IMR-90 (cell line): ENCODE data around the gene EPHA2. TPM values are rescaled to one million over a fixed set of nuclear protein-coding genes. Genes with fewer than 3 reads are reported as not detected.

Source experiments
- ATAC-seq: fragments of 200-7000 bp; cut with Tn5 transposase; 2 replicates; pipeline ENCODE4 v1.9.1; 2020; ENCODE audit warnings: low read depth, mild to moderate bottlenecking, moderate library complexity
- BruUV-seq: library from RNA; stranded (reverse); fragments of 400-500 nt; replicated peaks from 2 replicates; lab custom pipeline; 2021; lab: Mats Ljungman, UMichigan
- CTCF ChIA-PET: fragments of 300-600 bp; formaldehyde crosslinking; extraction: SDS; loops from one replicate; lab custom pipeline; 2021; ENCODE audit warnings: antibody characterized with exemption; lab: Yijun Ruan, JAX
- POLR2A ChIA-PET: fragments of 300-600 bp; sonication (Branson Sonifier 250); formaldehyde crosslinking; loops from one replicate; lab custom pipeline; 2022; ENCODE audit warnings: antibody characterized with exemption; ENCODE audit not compliant: unreplicated experiment; lab: Charles Lee
- DNase-seq: peaks from one replicate; pipeline ENCODE4 v3.0.0; 2013
- H2AFZ ChIP-seq: replicated peaks from 2 replicates; pipeline ENCODE3; 2013; ENCODE audit warnings: low read length, mild to moderate bottlenecking; ENCODE audit not compliant: poor library complexity
- H2AK5ac ChIP-seq: 2 replicates; pipeline ENCODE4 v1.6.1; 2013; ENCODE audit warnings: low read depth, low read length, inconsistent platforms
- H2AK9ac ChIP-seq: replicated peaks from 2 replicates; pipeline ENCODE3; 2013; ENCODE audit warnings: mild to moderate bottlenecking, low read depth, low read length, moderate library complexity; ENCODE audit not compliant: poor library complexity
- H2BK120ac ChIP-seq: 2 replicates; pipeline ENCODE4 v1.6.1; 2013; ENCODE audit warnings: low read depth, low read length, inconsistent platforms
- H2BK15ac ChIP-seq: 3 replicates; pipeline ENCODE4 v1.6.1; 2013; ENCODE audit warnings: low read depth, low read length, inconsistent platforms
- H2BK20ac ChIP-seq: 2 replicates; pipeline ENCODE4 v1.6.1; 2013; ENCODE audit warnings: low read depth, mild to moderate bottlenecking, inconsistent platforms, low read length, moderate library complexity
- H2BK5ac ChIP-seq: 2 replicates; pipeline ENCODE4 v1.6.1; 2013; ENCODE audit warnings: mild to moderate bottlenecking, low read depth, low read length, inconsistent platforms; ENCODE audit not compliant: poor library complexity, severe bottlenecking
- H3K14ac ChIP-seq: replicated peaks from 2 replicates; pipeline ENCODE4 v1.6.1; 2013; ENCODE audit warnings: low read depth, low read length, inconsistent platforms
- H3K18ac ChIP-seq: 2 replicates; pipeline ENCODE4 v1.6.1; 2013; ENCODE audit warnings: low read depth, low read length, control low read depth
- H3K23ac ChIP-seq: 2 replicates; pipeline ENCODE4 v1.6.1; 2013; ENCODE audit warnings: low read depth, low read length, inconsistent platforms
- H3K27ac ChIP-seq: 2 replicates; pipeline ENCODE4 v1.5.1; 2013; ENCODE audit warnings: mild to moderate bottlenecking, control low read depth, low read length; ENCODE audit not compliant: insufficient read depth
- H3K27me3 ChIP-seq: 2 replicates; pipeline ENCODE4 v1.6.1; 2013; ENCODE audit warnings: low read length; ENCODE audit not compliant: control insufficient read depth, insufficient read depth
- H3K36me3 ChIP-seq: 2 replicates; pipeline ENCODE4 v1.6.1; 2013; ENCODE audit warnings: low read length, mixed read lengths; ENCODE audit not compliant: control insufficient read depth, insufficient read depth
- H3K4ac ChIP-seq: 2 replicates; pipeline ENCODE4 v1.6.1; 2013; ENCODE audit warnings: low read depth, low read length, inconsistent platforms
- H3K4me1 ChIP-seq: 2 replicates; pipeline ENCODE4 v1.6.1; 2013; ENCODE audit warnings: low read length, mixed read lengths; ENCODE audit not compliant: control insufficient read depth, insufficient read depth
- H3K4me2 ChIP-seq: 2 replicates; pipeline ENCODE4 v1.6.1; 2013; ENCODE audit warnings: low read depth, mild to moderate bottlenecking, control low read depth, low read length, moderate library complexity
- H3K4me3 ChIP-seq: 2 replicates; pipeline ENCODE4 v1.5.1; 2013; ENCODE audit warnings: low read depth, mild to moderate bottlenecking, control low read depth, low read length, moderate library complexity; ENCODE audit not compliant: insufficient read depth
- H3K56ac ChIP-seq: 2 replicates; pipeline ENCODE4 v1.6.1; 2013; ENCODE audit warnings: low read length, inconsistent platforms; ENCODE audit not compliant: insufficient read depth; ENCODE audit errors: extremely low read depth
- H3K79me1 ChIP-seq, 2 experiments: 2 replicates each; pipeline ENCODE4 v1.6.1; 2013; ENCODE audit warnings: low read length in 2 of 2, inconsistent platforms in 1 of 2, low read depth in 1 of 2
- H3K9ac ChIP-seq: 2 replicates; pipeline ENCODE4 v1.6.1; 2013; ENCODE audit warnings: low read depth, low read length, control low read depth
- H3K9me1 ChIP-seq: 2 replicates; pipeline ENCODE4 v1.6.1; 2013; ENCODE audit warnings: low read length, inconsistent platforms; ENCODE audit not compliant: insufficient read depth
- H3K9me3 ChIP-seq: 2 replicates; pipeline ENCODE4 v1.6.1; 2013; ENCODE audit warnings: low read length; ENCODE audit not compliant: control insufficient read depth, insufficient read depth
- H4K20me1 ChIP-seq: 2 replicates; pipeline ENCODE4 v1.6.1; 2013; ENCODE audit warnings: low read length, inconsistent platforms; ENCODE audit not compliant: insufficient read depth
- H4K5ac ChIP-seq: 2 replicates; pipeline ENCODE4 v1.6.1; 2013; ENCODE audit warnings: mild to moderate bottlenecking, low read depth, low read length, control low read depth
- H4K8ac ChIP-seq, 2 experiments: 2 replicates each; pipeline ENCODE4 v1.6.1; 2013; ENCODE audit warnings: low read depth in 2 of 2, low read length in 2 of 2, control low read depth in 1 of 2, inconsistent platforms in 1 of 2
- H4K91ac ChIP-seq: 2 replicates; pipeline ENCODE4 v1.6.1; 2013; ENCODE audit warnings: low read depth, low read length, inconsistent platforms; ENCODE audit not compliant: insufficient read depth
- NFE2L2 ChIP-seq: fragments of 150-350 bp; IDR thresholded peaks from 2 replicates; pipeline ENCODE4 v1.6.1; 2016; ENCODE audit warnings: low read depth, mild to moderate bottlenecking, low read length
- SMC3 ChIP-seq: fragments of 150-350 bp; IDR thresholded peaks from 2 replicates; pipeline ENCODE4 v1.6.1; 2016; ENCODE audit warnings: low read depth, mild to moderate bottlenecking, antibody characterized with exemption, low read length, moderate library complexity
- WGBS, 2 experiments: methylation state at CpG; one replicate each; pipeline versions ENCODE4 v1.1.5 to v1.1.7; 2013; ENCODE audit warnings: missing lambda C conversion rate in 2 of 2; ENCODE audit not compliant: insufficient read length in 1 of 2; ENCODE audit errors: extremely low coverage in 2 of 2; 5-methylcytosine and 5-hydroxymethylcytosine counted together
- dilution Hi-C: fragments of 300-500 bp; cut with HindIII; formaldehyde crosslinking; loops from one replicate; pipeline ENCODE4 v1.14.3; 2018; ENCODE audit warnings: low sequenced_read_pairs; ENCODE audit not compliant: unreplicated experiment
- in situ Hi-C: fragments of 300-500 bp; cut with MboI; formaldehyde crosslinking; loops from 3 replicates; pipeline ENCODE4 v1.14.3; 2019; ENCODE audit warnings: low sequenced_read_pairs, inconsistent platforms, mixed read lengths
- intact Hi-C: fragments of 100-400 bp; cut with micrococcal nuclease; formaldehyde crosslinking; loops from 2 replicates; pipeline ENCODE4 v1.10.0; 2022
- polyA plus RNA-seq, 3 experiments: library from polyadenylated mRNA; depleted of rRNA; stranded (reverse); fragments of >200 nt; gene quantifications; 2 replicates each; pipeline ENCODE4 v1.2.3, GENCODE V29; 2012; ENCODE audit warnings: low replicate concordance in 1 of 3
- total RNA-seq: library from RNA; depleted of rRNA; stranded (reverse); fragments of >200 nt; gene quantifications from 2 replicates; pipeline ENCODE4 v1.2.3, GENCODE V29; 2012

EPHA2 gene
- total and polyA plus RNA-seq, 2 of the 4 experiments (the other 2 are of a cell fraction), result 24.0 to 72.6 TPM

DNA sequence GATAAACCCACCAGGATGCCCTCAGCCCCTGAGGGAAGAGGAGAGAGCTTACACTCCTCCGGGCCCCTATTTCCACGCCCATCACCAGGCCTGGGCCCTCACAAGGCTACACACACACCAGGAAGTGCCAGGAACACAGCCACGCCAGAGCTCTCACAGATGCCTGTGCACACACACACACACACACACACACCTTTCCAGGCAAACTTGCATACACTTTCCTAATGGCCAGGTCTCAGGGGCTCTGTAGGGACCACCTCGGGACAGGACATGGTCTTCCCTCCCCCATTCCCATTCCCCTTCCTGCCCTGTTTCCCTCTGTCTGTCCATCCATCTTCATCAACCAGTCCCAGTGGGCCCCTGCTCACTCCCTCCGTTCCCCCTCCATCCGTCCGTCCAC lies 9.7 kb upstream of the EPHA2 start:
- H3K23ac ChIP-seq, result peak overlapping the region; percentile 10
- H2BK120ac ChIP-seq, result peak overlapping the region; percentile 31
- H3K79me1 ChIP-seq, result peaks cover 0 to 7% of the 10 kb centered on the region in 2 experiments; a peak in 1 of 4 replicates
- 77% methylated on average over 5 of the region's 7 CpGs; no CpG with 5 or more reads in 1 of the 2 experiments for WGBS, 2 experiments
- H3K4me2 ChIP-seq, result no peak overlapping the region
- H3K27me3 ChIP-seq, result no peaks in the 10 kb centered on the region
- H2AFZ ChIP-seq, result peak overlapping the region; percentile 67
- no peak overlapping the region for H3K56ac ChIP-seq
- no peak overlapping the region for H3K4me3 ChIP-seq
- H3K9me3 ChIP-seq, result no peaks in the 10 kb centered on the region
- ATAC-seq, result no peak
- H3K9me1 ChIP-seq, result peaks cover 9% of the 10 kb centered on the region
- H3K14ac ChIP-seq, result 0 out of 2 replicates have a peak overlapping the region, but pooled peaks have one; percentile 32
- no peak for DNase-seq
- no peak for TF ChIP-seq SMC3
- no peak for TF ChIP-seq NFE2L2
- no peaks in the 10 kb centered on the region for H4K20me1 ChIP-seq
- H2AK9ac ChIP-seq, result peak overlapping the region; percentile 88
- H2BK20ac ChIP-seq, result peak overlapping the region; percentile 71; the same call in 1 of the 2 replicates
- peak overlapping the region; percentile 45; the same call in 1 of the 2 replicates for H4K91ac ChIP-seq
- H3K9ac ChIP-seq, result no peak overlapping the region
- peak overlapping the region; percentile 57 for H3K4ac ChIP-seq
- POLR2A ChIA-PET, result no interaction called here
- H3K36me3 ChIP-seq, result no peaks in the 10 kb centered on the region
- no peak overlapping the region for H3K27ac ChIP-seq
- dilution Hi-C loops (no loop called here), in situ Hi-C loops (no loop called here), intact Hi-C loops (no loop called here)
- H2AK5ac ChIP-seq, result peak overlapping the region; percentile 96
- BruUV-seq, result no TSS peak
- CTCF ChIA-PET, result interaction anchor here (0.9 to 1.1 kb wide), 2 partner anchors 9 to 13 kb away, joined by 3 read pairs; no protein-coding TSS in a partner anchor
- peak overlapping the region; percentile 20 for H2BK5ac ChIP-seq
- no peak overlapping the region for H4K5ac ChIP-seq
- H3K4me1 ChIP-seq, result peaks cover 5% of the 10 kb centered on the region; the same call in 1 of the 2 replicates
- peak overlapping the region; percentile 67; the same call in 1 of the 3 replicates for H2BK15ac ChIP-seq
- H4K8ac ChIP-seq, result peak overlapping the region in 1 of 2 experiments; percentile 28; a peak in 1 of 4 replicates
- H3K18ac ChIP-seq, result no peak overlapping the region; the same call in 1 of the 2 replicates
